Loucy (cell line): Measurements from ENCODE around the gene TAF3.

ENCODE experiments used
- H2AFZ ChIP-seq: fragments of 200-600 bp; sonication (generic); 2 replicates; pipeline ENCODE4 v1.6.0; 2016; ENCODE audit warnings: antibody characterized with exemption, mild to moderate bottlenecking, low read length, moderate library complexity
- H3F3A ChIP-seq: fragments of 200-600 bp; 2 replicates; pipeline ENCODE4 v1.6.0; 2016; ENCODE audit warnings: antibody characterized with exemption, low read depth, mild to moderate bottlenecking
- H3K27me3 ChIP-seq: fragments of 200-600 bp; sonication (generic); 2 replicates; pipeline ENCODE4 v1.6.1; 2014; ENCODE audit warnings: low read length, mild to moderate bottlenecking; ENCODE audit not compliant: insufficient read depth, poor library complexity, severe bottlenecking
- H3K36me3 ChIP-seq: fragments of 200-600 bp; sonication (generic); 2 replicates; pipeline ENCODE4 v1.6.1; 2016; ENCODE audit warnings: low read length; ENCODE audit not compliant: insufficient read depth
- H3K4me1 ChIP-seq: fragments of 200-600 bp; sonication (generic); 2 replicates; pipeline ENCODE4 v1.5.1; 2014; ENCODE audit warnings: low read length, mild to moderate bottlenecking; ENCODE audit not compliant: insufficient read depth, poor library complexity, severe bottlenecking
- H3K4me2 ChIP-seq: fragments of 200-600 bp; sonication (generic); 2 replicates; pipeline ENCODE4 v1.6.0; 2014; ENCODE audit warnings: antibody characterized with exemption, low read length, low read depth, mild to moderate bottlenecking; ENCODE audit not compliant: poor library complexity, severe bottlenecking
- H3K4me3 ChIP-seq: fragments of 200-600 bp; sonication (generic); 2 replicates; pipeline ENCODE4 v1.5.1; 2014; ENCODE audit warnings: low read length, mild to moderate bottlenecking, mixed read lengths; ENCODE audit not compliant: poor library complexity, severe bottlenecking
- H3K79me2 ChIP-seq: fragments of 200-600 bp; sonication (generic); 2 replicates; pipeline ENCODE4 v1.6.1; 2014; ENCODE audit warnings: low read length; ENCODE audit not compliant: insufficient read depth
- H3K9ac ChIP-seq: fragments of 200-600 bp; sonication (generic); 2 replicates; pipeline ENCODE4 v1.6.0; 2014; ENCODE audit warnings: mild to moderate bottlenecking, low read depth, low read length, moderate library complexity; ENCODE audit not compliant: poor library complexity, severe bottlenecking
- H3K9me2 ChIP-seq: fragments of 200-600 bp; sonication (generic); replicated peaks from 2 replicates; pipeline ENCODE4 v1.6.1; 2016; ENCODE audit warnings: low read depth, low read length, mixed read lengths
- H3K9me3 ChIP-seq: fragments of 200-600 bp; sonication (generic); 2 replicates; pipeline ENCODE4 v1.6.1; 2014; ENCODE audit warnings: mild to moderate bottlenecking, antibody characterized with exemption, low read length, low read depth; ENCODE audit not compliant: insufficient read depth
- H4K20me1 ChIP-seq: fragments of 200-600 bp; sonication (generic); 2 replicates; pipeline ENCODE4 v1.6.0; 2014; ENCODE audit warnings: antibody characterized with exemption, low read length, mild to moderate bottlenecking; ENCODE audit not compliant: insufficient read depth, poor library complexity, severe bottlenecking
- CTCF ChIP-seq: fragments of 200-600 bp; sonication (generic); conservative IDR thresholded peaks from 2 replicates; pipeline ENCODE4 v1.5.1; 2014; ENCODE audit warnings: mild to moderate bottlenecking, antibody characterized with exemption, low read length
- EZH2phosphoT487 ChIP-seq: fragments of 200-600 bp; IDR thresholded peaks from 2 replicates; pipeline ENCODE4 v1.6.1; 2018; ENCODE audit warnings: antibody characterized with exemption, mild to moderate bottlenecking, moderate library complexity, borderline replicate concordance

TAF3 gene

GRCh38 chr10:8035641-8036470, 217.6 kb downstream of the TAF3 start:
- TF ChIP-seq EZH2phosphoT487 (no peak), CTCF (no peak)
- no peak overlapping the region for H3K9ac ChIP-seq
- H2AFZ ChIP-seq, result no peak overlapping the region
- H3K9me3 ChIP-seq, result no peaks in the 10 kb centered on the region
- H3K27me3 ChIP-seq, result no peaks in the 10 kb centered on the region
- no peaks in the 10 kb centered on the region for H3K4me1 ChIP-seq
- H4K20me1 ChIP-seq, result no peaks in the 10 kb centered on the region
- H3F3A ChIP-seq, result no peaks in the 10 kb centered on the region
- no peaks in the 10 kb centered on the region for H3K9me2 ChIP-seq
- no peaks in the 10 kb centered on the region for H3K36me3 ChIP-seq
- no peak overlapping the region for H3K4me2 ChIP-seq
- no peaks in the 10 kb centered on the region for H3K79me2 ChIP-seq
- H3K4me3 ChIP-seq, result no peak overlapping the region

DNA sequence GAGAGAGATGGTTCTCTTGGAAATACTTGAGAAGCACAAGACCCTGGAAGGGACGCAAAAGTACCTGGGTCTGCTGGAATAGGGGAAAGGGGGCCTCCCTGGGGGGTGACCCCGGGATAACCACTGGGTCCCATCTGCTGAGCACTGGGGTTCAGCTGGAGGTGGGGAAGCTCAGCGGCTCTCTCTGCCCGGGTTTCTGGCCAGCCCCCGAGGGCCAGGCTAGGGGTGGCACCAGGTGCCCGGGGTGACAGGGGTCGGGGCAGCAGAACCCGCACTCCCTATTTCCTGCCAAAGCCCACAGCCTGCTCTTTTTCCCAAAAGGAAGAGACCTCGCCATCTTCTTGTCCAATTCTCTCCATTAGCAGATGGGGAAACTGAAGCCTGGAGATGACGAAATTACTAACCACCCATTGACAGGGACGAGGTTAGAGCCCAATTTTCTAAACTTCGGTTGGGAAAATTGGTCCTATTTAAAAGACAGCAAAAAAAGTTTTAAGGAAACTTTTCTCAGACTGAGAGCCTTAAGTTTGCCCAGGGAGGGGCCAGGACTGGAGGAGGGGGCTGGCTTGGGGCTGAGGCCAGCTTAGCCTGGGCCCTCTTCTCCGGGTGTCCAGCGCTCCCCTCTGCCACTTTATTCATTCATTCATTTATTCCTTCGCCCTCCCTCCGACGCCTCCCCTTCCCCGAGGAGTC, 218.3 kb downstream of the TAF3 start:
- TF ChIP-seq EZH2phosphoT487 (no peak), CTCF (no peak)
- no peaks in the 10 kb centered on the region for H3K4me1 ChIP-seq
- no peaks in the 10 kb centered on the region for H4K20me1 ChIP-seq
- H3K36me3 ChIP-seq, result no peaks in the 10 kb centered on the region
- H3K9me2 ChIP-seq, result no peaks in the 10 kb centered on the region
- no peaks in the 10 kb centered on the region for H3F3A ChIP-seq
- no peaks in the 10 kb centered on the region for H3K79me2 ChIP-seq
- H3K27me3 ChIP-seq, result no peaks in the 10 kb centered on the region
- no peak overlapping the region for H3K4me3 ChIP-seq
- H2AFZ ChIP-seq, result no peak overlapping the region
- no peaks in the 10 kb centered on the region for H3K9me3 ChIP-seq
- H3K4me2 ChIP-seq, result no peak overlapping the region
- H3K9ac ChIP-seq, result no peak overlapping the region

- H3K27me3 ChIP-seq, result no peaks in the 10 kb centered on the region
- H3F3A ChIP-seq, result no peaks in the 10 kb centered on the region
- H3K36me3 ChIP-seq, result no peaks in the 10 kb centered on the region
- no peaks in the 10 kb centered on the region for H3K79me2 ChIP-seq
- H4K20me1 ChIP-seq, result no peaks in the 10 kb centered on the region
- H3K9me2 ChIP-seq, result no peaks in the 10 kb centered on the region
- TF ChIP-seq EZH2phosphoT487, result no peak
- no peak for TF ChIP-seq CTCF
- no peaks in the 10 kb centered on the region for H3K9me3 ChIP-seq
- H3K4me1 ChIP-seq, result no peaks in the 10 kb centered on the region
- H3K4me2 ChIP-seq, result no peak overlapping the region
- H3K4me3 ChIP-seq, result no peak overlapping the region
- H3K9ac ChIP-seq, result no peak overlapping the region
- no peak overlapping the region for H2AFZ ChIP-seq
Measured at GRCh38 chr10:8037199-8037801, 219.0 kb downstream of the TAF3 start.
